HG03442 (cell line): Measurements from ENCODE around the gene KCNQ1.

Experiments used
- ATAC-seq: cut with Tn5 transposase; IDR thresholded peaks from one replicate; pipeline ENCODE4 v1.9.1; 2021; ENCODE audit warnings: mild to moderate bottlenecking, moderate library complexity; ENCODE audit not compliant: unreplicated experiment

Gene KCNQ1

DNA sequence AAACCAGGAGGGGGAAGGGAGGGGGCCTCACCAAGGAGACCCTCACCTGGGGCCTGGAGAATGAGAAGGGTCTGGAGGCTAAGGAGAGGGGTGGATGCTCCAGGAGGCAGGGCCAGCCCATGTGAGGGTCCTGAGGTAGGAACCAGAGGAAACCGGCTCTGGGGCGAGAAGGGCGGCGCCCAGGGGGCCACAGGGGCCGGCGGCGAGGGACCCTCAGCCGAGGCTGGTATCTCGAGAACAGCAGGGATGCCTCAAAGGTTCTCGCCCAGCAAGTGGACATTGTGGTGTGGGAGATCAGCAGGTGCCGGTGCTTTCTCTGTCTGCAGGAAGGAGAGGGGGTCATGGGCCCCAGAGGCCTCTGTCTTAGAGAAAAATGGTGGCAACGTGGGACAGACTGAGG lies 392.8 kb downstream of the KCNQ1 start:
- no peak for ATAC-seq

DNA sequence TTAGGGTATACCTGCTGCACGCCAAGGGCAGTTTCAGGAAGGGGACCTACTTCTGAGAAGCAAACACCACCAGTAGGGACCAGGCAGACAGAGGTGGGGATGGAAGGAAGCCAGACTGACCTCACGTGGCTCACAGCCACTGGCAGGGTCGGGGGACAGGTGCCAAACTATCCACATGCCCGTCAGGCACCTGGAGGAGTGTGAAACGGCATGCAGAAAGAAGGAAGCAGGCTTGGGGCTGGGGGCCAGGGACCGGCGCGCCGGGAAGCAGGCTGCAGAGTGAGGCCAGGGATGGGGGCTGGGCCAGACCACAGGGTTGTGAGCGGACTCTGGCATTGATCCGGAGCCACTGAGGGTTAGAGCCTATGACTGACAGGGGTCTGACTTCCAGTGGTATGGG lies 393.3 kb downstream of the KCNQ1 start:
- ATAC-seq = no peak

DNA sequence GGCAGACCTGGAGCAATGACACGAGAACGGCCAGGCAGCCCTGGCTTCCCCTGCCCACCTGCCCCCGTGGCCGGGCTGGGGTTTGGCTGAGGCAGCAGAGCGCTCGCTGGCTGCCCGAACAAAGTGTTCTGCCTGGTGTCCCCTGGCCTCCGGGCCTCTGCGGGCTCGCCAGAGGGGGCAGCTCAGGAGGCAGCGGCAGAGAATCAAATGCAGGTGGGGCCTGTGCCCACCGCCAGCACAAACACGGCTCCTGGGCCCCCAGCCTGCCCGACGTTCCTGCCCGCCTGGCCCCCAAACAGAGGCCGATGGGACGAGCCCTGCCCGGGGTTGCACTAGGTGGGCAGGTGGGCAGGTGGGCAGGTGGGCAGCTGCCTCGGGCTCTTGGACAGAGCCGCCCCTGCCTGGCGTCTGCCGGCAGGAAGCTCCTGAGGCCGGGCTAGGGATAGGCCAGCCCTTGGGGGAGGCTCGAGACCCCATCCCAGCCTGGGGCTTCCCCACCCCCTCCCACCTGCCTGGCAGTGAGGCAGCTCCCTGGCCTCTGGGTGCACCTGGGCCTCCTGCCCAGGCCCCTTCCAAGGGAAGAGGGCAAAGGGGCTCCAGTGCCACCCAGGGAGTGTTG lies 394.0 kb downstream of the KCNQ1 start:
- no peak for ATAC-seq

DNA sequence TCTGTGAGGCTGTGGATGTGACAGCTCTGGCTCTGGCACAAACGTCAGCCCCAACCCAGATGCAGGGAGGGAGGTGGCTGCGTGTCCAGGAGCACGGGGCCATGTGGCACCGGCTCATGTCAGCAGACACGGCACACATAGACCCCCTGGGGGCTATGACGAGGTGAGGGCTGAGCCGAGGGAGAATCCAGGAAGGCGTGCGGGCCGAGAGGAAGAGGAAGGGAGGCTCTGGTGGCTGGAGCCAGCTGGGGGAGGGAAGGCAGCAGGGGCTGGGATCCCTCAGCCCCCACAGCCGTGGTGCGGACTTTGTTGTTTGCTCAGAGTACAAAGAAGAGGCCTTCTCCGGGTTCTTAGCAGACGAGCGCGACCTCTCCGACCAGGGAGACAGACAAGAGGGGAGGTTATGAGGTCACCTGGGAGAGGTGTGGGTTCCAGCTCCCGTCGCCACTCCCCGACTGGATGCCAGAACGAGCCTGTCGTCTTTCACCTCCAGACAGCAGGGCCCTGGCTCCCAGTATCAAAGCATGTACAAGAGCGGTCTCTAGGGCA lies 394.7 kb downstream of the KCNQ1 start:
- ATAC-seq = no peak

DNA sequence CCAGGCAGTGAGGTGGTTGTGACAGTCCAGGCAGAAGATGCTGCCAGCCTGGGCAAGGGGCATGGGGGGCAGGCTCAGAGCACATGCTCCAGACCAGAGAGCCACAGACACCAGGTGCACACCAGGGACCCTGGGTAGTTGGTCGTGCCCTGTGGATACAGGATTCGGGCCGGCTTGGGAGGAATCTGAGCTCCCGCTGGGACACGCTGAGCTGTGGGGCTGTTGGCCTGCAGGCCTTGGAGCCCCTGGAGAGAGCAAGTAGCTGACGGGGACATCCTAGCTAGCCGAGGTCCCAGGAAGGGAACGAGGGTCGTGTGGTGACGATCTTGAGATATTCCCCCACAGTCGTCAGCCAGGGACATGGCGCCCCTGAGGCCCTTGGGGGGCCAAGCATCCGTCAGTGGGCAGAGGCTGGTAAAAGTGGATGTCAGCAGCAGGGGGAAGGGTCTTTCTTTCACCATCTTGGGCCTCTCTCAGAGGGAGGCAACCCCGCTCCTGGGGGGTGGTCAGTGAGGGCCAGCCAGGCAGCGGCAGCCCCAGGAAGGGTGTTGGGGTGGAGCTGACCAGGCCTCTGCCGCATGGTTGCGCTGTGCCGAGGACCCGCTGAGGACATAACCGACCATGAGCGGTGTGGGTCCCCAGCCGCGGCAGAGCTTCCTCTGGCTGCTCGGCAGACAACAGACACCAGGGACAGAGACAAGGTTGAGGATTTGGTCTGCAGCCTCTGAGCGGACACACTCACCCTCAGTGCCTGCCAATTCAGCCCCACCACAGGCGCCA lies 396.8 kb downstream of the KCNQ1 start:
- ATAC-seq = no peak

DNA sequence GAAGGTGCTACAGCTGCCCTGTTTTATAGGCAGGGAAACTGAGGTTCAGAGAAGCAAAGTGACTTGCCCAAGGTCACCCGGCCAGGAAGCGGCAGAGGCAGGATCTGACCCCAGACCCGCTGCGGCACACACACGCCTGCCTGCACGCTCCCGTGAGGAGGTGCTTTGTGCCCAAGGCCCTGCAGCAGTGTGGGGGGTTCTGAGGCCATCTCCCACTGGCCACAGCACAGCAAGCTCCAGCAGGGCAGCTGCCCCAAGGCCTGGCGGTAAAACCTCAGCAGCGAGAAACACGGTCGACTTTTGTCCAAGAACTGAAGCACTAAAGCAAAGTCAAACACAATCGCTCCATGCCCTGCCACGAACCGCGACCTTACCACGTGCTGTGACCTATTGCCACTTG lies 398.1 kb downstream of the KCNQ1 start:
- no peak for ATAC-seq

DNA sequence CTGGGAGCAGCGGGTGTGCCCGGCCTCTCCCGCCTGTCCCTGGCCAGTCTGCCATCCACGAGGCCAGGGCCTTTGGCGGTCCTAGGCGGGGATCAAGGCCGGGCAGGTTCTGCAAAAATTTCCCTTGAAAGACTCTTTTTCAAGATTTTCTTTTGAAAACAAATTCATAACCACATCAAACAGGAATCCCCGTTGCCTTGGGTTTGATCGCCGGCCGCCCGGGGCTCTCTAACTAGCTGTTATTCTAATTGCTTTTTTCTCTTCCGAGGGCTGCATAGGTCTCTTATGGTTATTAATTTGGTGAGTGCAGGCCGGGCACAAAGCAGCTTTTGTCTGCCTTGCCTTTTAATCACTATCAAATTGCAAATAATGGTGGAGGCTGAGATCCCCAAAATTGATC lies 398.7 kb downstream of the KCNQ1 start:
- no peak for ATAC-seq

DNA sequence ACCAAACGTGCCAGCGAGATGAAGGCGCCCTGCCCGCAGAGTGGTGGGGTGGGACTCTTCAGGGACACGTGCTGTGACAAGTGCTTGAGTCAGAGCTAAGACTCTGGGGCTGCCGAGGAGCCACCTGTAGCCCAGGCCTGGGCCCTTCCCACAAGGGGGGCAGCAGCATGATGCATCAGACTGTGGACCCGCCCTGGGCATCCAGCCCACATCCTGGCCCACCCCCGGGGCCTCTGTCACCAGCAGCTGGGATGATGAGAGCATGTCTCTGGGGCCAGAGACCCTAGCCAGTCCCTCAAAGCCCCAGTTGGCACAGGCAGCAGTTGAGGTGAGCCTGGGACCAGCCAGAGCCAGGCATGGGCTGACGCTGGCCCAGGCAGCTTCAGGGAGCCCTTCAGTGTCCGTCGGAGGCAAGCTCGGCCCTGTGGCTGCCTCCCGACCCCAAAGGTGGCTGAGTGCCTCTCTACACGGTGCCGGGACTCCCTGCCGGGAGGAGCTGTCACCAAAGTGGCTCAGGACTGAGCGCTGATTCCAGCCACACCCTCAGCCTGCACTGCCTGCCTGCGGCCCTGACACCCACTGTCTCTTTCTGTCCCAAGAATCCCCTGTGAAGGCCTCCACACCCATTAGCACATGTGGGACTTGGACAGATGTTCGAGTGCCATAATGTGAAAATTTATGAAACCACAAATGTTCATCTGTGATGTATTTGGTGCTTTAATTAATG lies 399.5 kb downstream of the KCNQ1 start:
- ATAC-seq = no peak

DNA sequence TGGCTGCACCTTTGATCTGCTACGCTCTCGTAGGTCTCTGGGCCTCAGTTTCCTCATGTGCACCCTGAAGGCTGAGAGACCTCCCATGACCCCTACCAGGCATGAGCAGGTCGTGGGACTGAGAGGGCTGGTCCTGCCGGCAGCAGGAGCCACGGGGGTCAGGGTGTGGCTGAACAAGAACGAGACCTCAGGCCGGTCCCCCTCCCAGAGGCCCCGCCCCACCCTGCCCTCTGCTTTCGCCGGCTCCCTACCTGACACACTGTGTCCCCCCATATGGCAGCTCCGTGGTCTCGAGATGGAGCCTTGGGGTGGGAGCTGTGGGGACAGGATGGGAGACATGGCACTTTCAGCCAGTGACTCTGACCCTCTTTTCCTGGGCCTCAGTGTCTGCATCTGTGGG lies 400.2 kb downstream of the KCNQ1 start:
- no peak for ATAC-seq

DNA sequence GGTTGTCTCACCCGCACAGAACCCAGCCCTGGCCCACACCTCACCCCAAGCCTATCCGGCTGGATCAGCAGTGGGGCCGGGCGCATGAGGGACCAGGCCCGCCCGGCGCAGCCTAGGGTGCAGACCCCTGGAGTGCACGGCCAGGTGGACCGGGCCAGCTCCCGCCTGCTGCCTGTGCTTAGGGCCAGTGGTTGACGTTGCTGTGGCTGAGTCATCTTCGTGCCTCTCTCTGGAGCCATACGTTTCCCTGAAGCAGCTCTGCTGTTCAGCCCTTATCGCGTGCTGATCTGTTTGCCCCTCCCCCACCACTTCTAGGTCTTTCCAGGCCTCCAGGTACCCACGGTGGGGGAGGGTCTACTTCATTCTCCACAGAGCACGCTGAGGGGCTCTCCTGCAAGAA lies 401.2 kb downstream of the KCNQ1 start:
- ATAC-seq = no peak

DNA sequence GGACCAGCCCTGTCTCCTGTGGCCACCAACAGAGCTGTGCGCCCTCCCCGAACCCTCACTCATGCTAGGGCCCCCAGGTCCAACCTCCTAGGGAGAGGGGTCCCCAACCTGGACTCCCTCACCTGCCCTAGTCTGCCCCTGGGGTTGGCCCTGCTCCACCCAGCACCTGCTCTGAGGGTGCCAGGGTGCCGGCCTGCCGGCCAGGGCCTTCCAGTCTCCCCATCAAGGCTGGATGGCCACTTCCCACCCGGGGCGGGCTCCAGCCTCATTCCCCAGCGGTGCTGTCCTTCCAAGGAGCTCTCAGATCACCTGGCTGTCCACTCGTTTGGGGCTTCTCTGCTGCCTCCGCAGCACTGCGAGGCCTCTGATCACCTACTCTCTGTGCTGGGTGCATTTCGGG lies 401.7 kb downstream of the KCNQ1 start:
- no peak for ATAC-seq

DNA sequence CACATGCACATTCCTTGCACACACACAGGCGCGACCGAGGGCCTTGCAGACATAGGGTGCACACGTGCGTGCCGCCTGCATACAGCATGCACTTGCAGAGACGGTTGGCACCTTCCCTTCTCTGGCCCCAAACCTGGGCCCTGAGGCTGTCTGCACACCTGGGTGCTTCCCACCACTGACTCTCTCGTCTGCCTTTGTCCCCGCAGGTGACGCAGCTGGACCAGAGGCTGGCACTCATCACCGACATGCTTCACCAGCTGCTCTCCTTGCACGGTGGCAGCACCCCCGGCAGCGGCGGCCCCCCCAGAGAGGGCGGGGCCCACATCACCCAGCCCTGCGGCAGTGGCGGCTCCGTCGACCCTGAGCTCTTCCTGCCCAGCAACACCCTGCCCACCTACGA lies 402.8 kb downstream of the KCNQ1 start:
- ATAC-seq = no peak

DNA sequence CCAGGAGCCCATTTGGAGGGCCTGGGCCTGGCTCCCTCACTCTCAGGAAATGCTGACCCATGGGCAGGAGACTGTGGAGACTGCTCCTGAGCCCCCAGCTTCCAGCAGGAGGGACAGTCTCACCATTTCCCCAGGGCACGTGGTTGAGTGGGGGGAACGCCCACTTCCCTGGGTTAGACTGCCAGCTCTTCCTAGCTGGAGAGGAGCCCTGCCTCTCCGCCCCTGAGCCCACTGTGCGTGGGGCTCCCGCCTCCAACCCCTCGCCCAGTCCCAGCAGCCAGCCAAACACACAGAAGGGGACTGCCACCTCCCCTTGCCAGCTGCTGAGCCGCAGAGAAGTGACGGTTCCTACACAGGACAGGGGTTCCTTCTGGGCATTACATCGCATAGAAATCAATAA lies 403.7 kb downstream of the KCNQ1 start:
- no peak for ATAC-seq

DNA sequence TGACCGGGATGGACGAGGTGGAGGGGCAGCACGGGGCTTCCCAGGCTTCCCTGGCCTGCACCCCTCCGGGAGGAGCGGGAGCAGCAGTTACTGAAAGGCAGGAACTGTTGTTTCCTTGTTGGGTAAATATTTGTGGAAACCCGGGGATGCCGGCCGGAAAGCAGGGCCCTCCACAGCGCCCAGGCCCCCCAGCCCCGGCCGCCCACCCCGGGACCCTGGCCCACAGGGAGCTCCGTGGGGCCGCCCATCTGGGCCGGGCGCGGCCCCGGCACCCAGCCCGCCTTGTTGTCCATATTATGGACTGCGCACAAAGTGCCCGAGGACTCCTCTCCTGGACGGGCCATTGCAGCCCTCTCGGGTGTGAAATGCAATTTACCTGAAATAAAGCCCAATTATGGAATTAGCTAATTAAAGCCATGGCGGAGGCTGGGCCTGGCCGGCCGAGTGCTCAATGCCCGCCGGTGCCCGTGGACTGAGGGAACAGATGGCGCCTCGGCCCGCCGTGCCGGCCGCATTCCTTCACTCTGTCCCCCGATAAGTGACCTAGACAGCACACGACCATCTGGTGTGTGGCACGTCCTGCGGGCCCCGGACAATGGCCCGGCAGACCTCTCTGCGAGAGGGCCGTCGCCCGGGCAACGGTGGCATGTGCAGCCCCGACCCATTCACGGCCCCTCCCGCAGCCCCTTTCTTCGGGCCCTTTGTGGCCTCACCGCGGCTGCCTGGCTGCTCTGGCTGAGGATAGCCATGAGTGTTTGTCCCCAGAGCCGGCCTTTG lies 405.4 kb downstream of the KCNQ1 start:
- no peak for ATAC-seq

DNA sequence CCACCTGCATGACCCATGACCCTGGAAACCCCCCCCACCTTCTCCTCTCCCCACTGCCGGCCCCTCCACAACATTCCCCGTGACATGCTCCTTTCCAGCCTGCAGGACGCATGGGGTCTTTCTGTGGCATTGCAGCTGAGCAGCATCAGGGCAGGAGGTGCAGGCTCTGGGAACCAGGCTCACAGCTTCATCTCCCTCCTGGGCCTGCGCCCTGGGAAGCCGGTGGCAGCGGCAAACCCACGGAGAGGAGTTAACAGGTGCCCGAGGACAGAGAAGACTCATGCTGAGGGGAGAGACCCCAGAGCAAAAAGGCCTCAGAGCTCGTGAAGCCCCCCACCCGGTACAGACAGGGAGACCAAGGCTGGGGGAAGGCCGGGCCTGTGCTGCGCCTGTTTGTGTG lies 408.6 kb downstream of the KCNQ1 start:
- ATAC-seq = no peak

DNA sequence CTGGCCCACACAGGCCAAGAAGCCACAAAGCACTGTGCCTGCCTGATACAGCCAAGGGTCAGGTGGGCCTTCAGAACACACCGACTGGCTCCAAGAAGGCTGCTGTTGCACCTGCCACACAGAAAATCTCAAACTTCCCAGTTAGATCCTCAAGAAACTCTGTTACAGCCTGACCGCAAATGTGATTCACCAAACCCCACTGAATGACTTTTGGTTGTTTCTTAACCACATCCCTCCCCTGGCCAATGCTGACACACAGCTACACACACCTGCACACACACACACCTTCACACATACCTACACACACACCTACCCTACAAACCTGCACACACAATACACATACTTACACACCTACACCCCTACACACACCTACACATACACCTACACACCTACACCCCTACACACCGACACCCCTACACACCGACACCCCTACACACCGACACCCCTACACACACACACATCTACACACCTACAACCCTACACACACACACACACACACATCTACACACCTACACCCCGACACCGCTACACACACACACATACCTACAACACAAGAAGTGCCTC lies 409.3 kb downstream of the KCNQ1 start:
- no peak for ATAC-seq

DNA sequence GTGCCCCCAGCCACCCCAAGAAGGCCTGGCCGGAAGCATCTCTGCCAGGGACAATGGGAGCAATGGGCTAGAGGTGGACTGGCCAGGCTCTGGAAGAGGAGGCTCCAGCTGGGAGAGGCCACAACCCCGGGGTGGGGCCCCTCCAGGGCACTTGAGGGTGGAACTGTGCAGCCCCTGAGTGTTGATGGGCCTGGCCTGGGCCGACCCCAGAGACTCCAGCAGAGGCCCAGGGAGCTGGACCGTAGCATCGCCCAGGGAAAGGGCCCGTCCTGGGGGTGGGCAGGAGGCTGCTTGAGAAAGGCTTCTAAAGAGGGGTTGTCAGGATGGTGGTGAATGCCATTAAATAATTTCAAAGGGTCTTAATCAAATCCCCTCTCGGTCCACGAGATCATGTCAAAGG lies 410.4 kb downstream of the KCNQ1 start:
- ATAC-seq = no peak

DNA sequence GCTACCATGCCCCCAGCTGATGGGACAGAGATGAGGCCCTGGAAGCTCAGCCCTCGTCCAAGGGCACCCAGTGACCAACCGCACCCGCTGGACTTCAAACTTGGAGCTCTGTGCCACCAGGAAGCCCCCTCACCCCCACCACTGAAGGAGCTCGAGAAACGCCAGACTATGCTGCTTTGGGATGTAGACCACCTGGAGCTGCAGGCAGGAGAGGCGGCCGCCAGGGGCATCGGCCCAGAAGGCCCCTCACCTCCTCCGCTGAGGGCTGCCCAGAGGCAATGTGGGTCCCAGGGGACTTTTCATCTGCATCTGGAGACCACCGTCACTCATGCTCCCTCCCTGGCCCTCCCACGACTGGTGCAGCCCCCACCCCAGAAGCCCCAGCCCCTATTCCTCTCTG lies 412.5 kb downstream of the KCNQ1 start:
- ATAC-seq = no peak

DNA sequence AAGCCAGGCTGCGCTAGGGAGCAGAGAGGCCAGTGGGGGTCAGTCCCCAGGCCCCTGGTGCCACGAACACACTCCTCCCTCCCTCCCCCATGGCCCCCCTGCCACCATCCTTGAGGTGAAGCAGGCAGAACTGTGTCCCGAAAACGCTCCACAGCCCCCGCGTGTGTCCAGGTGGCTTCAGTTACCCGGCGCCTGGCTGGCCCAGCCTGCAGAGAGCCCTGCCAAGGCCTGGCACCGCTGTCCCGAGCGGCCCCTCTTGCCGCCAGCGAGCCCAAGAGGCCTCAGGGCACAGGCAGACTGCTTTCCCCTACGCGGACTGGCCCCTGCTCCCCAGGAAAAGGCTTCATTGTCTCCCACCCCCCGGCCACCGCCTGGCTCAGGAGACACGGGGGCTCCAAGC lies 413.1 kb downstream of the KCNQ1 start:
- ATAC-seq = no peak

DNA sequence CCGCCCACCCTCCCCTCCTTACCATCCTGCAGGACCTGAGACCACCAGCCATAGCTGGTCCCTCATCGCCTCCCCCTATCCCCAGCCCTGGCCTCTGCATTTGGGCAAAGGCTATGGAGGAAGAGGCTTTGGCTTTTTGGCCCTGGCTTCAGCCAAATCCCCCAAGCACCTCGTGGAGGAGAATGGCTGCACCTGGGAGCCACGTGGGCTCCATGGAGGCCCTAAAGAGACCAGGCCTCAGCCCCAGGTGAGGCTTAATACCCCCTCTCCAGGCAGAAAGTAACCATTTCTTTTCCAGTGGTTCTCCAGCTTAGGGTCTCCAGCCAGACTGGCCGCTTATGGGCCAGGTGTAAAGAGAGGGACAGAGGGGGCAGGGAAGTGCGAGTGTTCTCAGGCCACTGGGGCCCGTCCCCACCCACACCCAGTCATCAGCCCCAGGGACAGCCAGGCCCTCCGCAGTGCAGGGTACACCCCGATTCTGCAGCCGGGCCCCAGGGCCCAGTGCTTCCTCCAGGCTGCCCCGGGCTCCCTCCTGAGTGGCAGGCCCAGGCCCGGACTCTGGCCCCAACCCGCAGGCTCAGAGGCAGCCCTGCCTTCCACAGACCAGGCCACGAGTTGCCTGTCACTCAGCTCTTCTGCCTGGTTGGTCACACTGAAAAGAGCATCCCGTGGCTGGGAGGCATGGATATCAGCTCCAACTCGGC lies 414.3 kb downstream of the KCNQ1 start:
- ATAC-seq = no peak
